ENCODE data around the gene TES.

DNA sequence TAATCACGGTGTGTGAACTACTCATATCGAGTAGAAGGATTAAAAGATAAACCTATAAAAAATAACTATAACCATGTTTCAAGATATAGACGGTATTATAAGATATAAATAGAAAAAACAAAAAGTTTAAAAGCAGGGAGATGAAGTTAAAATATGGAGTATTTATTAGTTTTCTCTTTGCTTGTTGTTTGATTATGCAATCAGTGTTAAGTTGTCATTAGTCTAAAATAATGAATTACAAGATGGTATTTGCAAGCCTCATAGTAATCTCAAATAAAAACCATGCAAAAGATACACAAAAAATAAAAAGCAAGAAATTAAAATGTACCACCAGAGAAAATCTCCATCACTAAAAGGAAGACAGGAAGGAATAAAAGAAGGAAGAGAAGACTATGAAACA, 83.3 kb downstream of the TES start:
- TF ChIP-seq, protein P1, sequence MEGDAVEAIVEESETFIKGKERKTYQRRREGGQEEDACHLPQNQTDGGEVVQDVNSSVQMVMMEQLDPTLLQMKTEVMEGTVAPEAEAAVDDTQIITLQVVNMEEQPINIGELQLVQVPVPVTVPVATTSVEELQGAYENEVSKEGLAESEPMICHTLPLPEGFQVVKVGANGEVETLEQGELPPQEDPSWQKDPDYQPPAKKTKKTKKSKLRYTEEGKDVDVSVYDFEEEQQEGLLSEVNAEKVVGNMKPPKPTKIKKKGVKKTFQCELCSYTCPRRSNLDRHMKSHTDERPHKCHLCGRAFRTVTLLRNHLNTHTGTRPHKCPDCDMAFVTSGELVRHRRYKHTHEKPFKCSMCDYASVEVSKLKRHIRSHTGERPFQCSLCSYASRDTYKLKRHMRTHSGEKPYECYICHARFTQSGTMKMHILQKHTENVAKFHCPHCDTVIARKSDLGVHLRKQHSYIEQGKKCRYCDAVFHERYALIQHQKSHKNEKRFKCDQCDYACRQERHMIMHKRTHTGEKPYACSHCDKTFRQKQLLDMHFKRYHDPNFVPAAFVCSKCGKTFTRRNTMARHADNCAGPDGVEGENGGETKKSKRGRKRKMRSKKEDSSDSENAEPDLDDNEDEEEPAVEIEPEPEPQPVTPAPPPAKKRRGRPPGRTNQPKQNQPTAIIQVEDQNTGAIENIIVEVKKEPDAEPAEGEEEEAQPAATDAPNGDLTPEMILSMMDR (conservative IDR thresholded peaks at IDR 0.05; ENCODE audit: low read depth in 2 of 2), result no peak
- no peak for TF ChIP-seq EZH2phosphoT487 (IDR thresholded peaks at IDR 0.05; ENCODE audit: unreplicated experiment)
- TF ChIP-seq, protein P2, sequence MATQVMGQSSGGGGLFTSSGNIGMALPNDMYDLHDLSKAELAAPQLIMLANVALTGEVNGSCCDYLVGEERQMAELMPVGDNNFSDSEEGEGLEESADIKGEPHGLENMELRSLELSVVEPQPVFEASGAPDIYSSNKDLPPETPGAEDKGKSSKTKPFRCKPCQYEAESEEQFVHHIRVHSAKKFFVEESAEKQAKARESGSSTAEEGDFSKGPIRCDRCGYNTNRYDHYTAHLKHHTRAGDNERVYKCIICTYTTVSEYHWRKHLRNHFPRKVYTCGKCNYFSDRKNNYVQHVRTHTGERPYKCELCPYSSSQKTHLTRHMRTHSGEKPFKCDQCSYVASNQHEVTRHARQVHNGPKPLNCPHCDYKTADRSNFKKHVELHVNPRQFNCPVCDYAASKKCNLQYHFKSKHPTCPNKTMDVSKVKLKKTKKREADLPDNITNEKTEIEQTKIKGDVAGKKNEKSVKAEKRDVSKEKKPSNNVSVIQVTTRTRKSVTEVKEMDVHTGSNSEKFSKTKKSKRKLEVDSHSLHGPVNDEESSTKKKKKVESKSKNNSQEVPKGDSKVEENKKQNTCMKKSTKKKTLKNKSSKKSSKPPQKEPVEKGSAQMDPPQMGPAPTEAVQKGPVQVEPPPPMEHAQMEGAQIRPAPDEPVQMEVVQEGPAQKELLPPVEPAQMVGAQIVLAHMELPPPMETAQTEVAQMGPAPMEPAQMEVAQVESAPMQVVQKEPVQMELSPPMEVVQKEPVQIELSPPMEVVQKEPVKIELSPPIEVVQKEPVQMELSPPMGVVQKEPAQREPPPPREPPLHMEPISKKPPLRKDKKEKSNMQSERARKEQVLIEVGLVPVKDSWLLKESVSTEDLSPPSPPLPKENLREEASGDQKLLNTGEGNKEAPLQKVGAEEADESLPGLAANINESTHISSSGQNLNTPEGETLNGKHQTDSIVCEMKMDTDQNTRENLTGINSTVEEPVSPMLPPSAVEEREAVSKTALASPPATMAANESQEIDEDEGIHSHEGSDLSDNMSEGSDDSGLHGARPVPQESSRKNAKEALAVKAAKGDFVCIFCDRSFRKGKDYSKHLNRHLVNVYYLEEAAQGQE (IDR thresholded peaks at IDR 0.05; ENCODE audit: unreplicated experiment), result no peak
- no peak for TF ChIP-seq ZNF114 (CRISPR knock-in tag; IDR thresholded peaks at IDR 0.05)
- TF ChIP-seq EZH2 (IDR thresholded peaks at IDR 0.05; ENCODE audit: low read depth, unreplicated experiment), result no peak
- TF ChIP-seq POLR2AphosphoS5 (IDR thresholded peaks at IDR 0.05; ENCODE audit: low read depth), result no peak
